HepG2 (cell line): ENCODE measurements around the gene FUT3. TPM values are rescaled to one million over a fixed set of nuclear protein-coding genes. Genes with fewer than 3 reads are reported as not detected.

Experiments used
- ATF7-NPFF ChIP-seq: sonication (generic); formaldehyde crosslinking; IDR thresholded peaks from 2 replicates; pipeline ENCODE4 v1.8.1; 2023; ENCODE audit warnings: mild to moderate bottlenecking, low read depth, missing genetic modification reagents, moderate library complexity
- ATRX ChIP-seq: sonication (generic); formaldehyde crosslinking; IDR thresholded peaks from 2 replicates; pipeline ENCODE4 v1.4.0; 2020; ENCODE audit warnings: missing genetic modification reagents, borderline replicate concordance
- CENPX ChIP-seq: sonication (generic); formaldehyde crosslinking; IDR thresholded peaks from 2 replicates; pipeline ENCODE4 v1.9.0; 2021; ENCODE audit warnings: mild to moderate bottlenecking, missing genetic modification reagents, moderate library complexity
- CSRNP2 ChIP-seq: sonication (generic); formaldehyde crosslinking; conservative IDR thresholded peaks from 2 replicates; pipeline ENCODE4 v1.8.0; 2022; ENCODE audit warnings: low read depth, missing genetic modification reagents
- ISX ChIP-seq: sonication (generic); formaldehyde crosslinking; conservative IDR thresholded peaks from 2 replicates; pipeline ENCODE4 v1.5.0; 2020; ENCODE audit warnings: missing genetic modification reagents
- KAT8 ChIP-seq: IDR thresholded peaks from 2 replicates; pipeline ENCODE4 v1.6.1; 2016; ENCODE audit warnings: missing genetic modification reagents, missing compliant biosample characterization
- PCBP2 ChIP-seq: fragments of 200-400 bp; formaldehyde crosslinking; optimal IDR thresholded peaks from 2 replicates; pipeline ENCODE3; 2018; ENCODE audit warnings: low read length, low read depth; ENCODE audit not compliant: poor library complexity, severe bottlenecking
- RXRA ChIP-seq: sonication (generic); formaldehyde crosslinking; IDR thresholded peaks from 2 replicates; pipeline ENCODE4 v1.5.1; 2020; ENCODE audit warnings: missing genetic modification reagents
- ZBTB14 ChIP-seq: sonication (generic); formaldehyde crosslinking; IDR thresholded peaks from 2 replicates; pipeline ENCODE4 v1.4.0; 2020; ENCODE audit warnings: missing genetic modification reagents
- ZNF253 ChIP-seq: sonication (generic); formaldehyde crosslinking; IDR thresholded peaks from 2 replicates; pipeline ENCODE4 v1.8.0; 2022; ENCODE audit warnings: mild to moderate bottlenecking, missing genetic modification reagents, borderline replicate concordance
- ZNF329 ChIP-seq: sonication (generic); formaldehyde crosslinking; IDR thresholded peaks from 2 replicates; pipeline ENCODE4 v1.9.0; 2021; ENCODE audit warnings: low read depth, mild to moderate bottlenecking, missing genetic modification reagents
- ZNF567 ChIP-seq: sonication (generic); formaldehyde crosslinking; IDR thresholded peaks from 2 replicates; pipeline ENCODE4 v1.8.1; 2023; ENCODE audit warnings: mild to moderate bottlenecking, missing genetic modification reagents, borderline replicate concordance
- ZSCAN29 ChIP-seq: sonication (generic); formaldehyde crosslinking; conservative IDR thresholded peaks from 2 replicates; pipeline ENCODE4 v1.4.0; 2020; ENCODE audit warnings: mild to moderate bottlenecking, missing genetic modification reagents
- polyA plus RNA-seq, 8 experiments: library from polyadenylated mRNA; depleted of rRNA in 3 of 8; stranded (reverse) in 7 of 8; unstranded in 1 of 8; fragments of >200 nt; fragmentation: Illumina TruSeq in 4 of 8; extraction: Trizol in 4 of 8; gene quantifications; 2 replicates each; pipeline versions ENCODE4 v1.2.1 to v1.2.3, GENCODE V29; 2011 to 2016; ENCODE audit warnings: low read depth in 4 of 8, missing spikeins in 1 of 8, mixed read lengths in 1 of 8; ENCODE audit not compliant: insufficient read depth in 1 of 8
- total RNA-seq, 5 experiments: library from RNA; depleted of rRNA; stranded (reverse); fragments of >200 nt; fragmentation: Illumina TruSeq; extraction: Trizol; gene quantifications; 2 replicates each; pipeline ENCODE4 v1.2.3, GENCODE V29; 2016; ENCODE audit warnings: low read depth in 1 of 5
- TF ChIP-seq, protein P1 (sequence below): sonication (generic); formaldehyde crosslinking; IDR thresholded peaks from 2 replicates; pipeline ENCODE4 v1.8.0; 2022; ENCODE audit warnings: missing genetic modification reagents, mild to moderate bottlenecking, borderline replicate concordance
- TF ChIP-seq, protein P2 (sequence below): sonication (generic); formaldehyde crosslinking; conservative IDR thresholded peaks from 2 replicates; pipeline ENCODE4 v1.8.1; 2023; ENCODE audit warnings: missing genetic modification reagents
- TF ChIP-seq, protein P3 (sequence below): sonication (generic); formaldehyde crosslinking; IDR thresholded peaks from 2 replicates; pipeline ENCODE4 v1.8.1; 2023; ENCODE audit warnings: missing genetic modification reagents, inconsistent platforms, borderline replicate concordance
- TF ChIP-seq, protein P4 (sequence below): sonication (generic); formaldehyde crosslinking; conservative IDR thresholded peaks from 2 replicates; pipeline ENCODE4 v1.4.0; 2020; ENCODE audit warnings: missing genetic modification reagents
- TF ChIP-seq, protein P5 (sequence below): IDR thresholded peaks from 2 replicates; pipeline ENCODE4 v1.6.1; 2016; ENCODE audit warnings: missing biosample characterization, missing genetic modification reagents, low read depth

The FUT3 gene
- total and polyA plus RNA-seq, 2 of the 13 experiments (the other 11 are each of a cell fraction or from before 2014, with no cell fraction given): 0.53 to 1.1 TPM

DNA sequence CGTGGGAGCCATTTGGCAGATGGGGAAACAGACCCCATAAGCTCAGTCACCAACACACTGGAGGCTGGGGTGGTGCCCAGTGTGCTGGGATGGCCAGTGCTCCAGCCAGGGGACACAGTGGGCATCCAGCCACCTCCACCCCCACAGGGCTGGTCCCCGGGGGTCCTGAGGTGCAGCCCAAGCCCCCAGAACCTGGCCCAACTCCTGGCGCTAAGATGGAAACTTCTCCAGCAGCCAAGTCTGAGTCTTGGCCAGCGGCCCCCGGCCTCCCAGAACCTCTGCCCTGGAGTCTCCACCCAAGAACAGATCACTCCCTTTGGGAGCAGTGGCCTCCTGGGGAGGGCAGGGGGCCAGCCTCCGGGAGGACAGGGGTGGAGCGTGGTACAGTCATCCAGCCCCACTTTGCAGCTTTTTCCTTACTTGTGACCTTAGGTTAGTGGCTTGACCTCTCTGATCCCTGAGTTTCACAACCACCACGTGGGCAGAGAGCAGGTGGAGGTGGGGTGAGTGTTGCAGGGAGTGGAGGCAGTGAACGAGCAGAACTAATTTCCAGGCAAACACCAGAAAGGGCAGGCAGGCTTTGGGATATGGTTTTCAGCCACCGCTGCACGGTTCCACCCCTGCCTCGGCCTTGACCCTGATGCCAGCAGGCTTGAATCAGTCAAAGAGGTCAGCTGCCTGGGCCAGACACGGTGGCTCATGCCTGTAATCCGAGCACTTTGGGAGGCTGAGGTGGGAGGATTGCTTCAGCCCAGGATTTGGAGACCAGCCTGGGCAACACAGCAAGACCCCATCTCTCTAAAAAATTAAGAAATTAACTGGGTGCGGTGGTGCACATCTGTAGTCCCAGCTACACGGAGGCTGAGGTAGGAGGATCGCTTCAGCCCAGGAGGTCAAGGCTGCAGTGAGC is 50.6 kb downstream of the FUT3 start (continued):
- TF ChIP-seq, protein P1, sequence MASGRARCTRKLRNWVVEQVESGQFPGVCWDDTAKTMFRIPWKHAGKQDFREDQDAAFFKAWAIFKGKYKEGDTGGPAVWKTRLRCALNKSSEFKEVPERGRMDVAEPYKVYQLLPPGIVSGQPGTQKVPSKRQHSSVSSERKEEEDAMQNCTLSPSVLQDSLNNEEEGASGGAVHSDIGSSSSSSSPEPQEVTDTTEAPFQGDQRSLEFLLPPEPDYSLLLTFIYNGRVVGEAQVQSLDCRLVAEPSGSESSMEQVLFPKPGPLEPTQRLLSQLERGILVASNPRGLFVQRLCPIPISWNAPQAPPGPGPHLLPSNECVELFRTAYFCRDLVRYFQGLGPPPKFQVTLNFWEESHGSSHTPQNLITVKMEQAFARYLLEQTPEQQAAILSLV (CRISPR knock-in tag): peak; percentile 50; the same call in 1 of the 2 replicates
- TF ChIP-seq ZBTB14 (CRISPR knock-in tag): no peak
- TF ChIP-seq CSRNP2 (CRISPR knock-in tag): no peak
- no peak for TF ChIP-seq CENPX (CRISPR knock-in tag)
- no peak for TF ChIP-seq ZNF329 (CRISPR knock-in tag)
- TF ChIP-seq, protein P2, sequence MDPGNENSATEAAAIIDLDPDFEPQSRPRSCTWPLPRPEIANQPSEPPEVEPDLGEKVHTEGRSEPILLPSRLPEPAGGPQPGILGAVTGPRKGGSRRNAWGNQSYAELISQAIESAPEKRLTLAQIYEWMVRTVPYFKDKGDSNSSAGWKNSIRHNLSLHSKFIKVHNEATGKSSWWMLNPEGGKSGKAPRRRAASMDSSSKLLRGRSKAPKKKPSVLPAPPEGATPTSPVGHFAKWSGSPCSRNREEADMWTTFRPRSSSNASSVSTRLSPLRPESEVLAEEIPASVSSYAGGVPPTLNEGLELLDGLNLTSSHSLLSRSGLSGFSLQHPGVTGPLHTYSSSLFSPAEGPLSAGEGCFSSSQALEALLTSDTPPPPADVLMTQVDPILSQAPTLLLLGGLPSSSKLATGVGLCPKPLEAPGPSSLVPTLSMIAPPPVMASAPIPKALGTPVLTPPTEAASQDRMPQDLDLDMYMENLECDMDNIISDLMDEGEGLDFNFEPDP (CRISPR knock-in tag): no peak
- no peak for TF ChIP-seq ZNF567 (CRISPR knock-in tag)
- TF ChIP-seq, protein P3, sequence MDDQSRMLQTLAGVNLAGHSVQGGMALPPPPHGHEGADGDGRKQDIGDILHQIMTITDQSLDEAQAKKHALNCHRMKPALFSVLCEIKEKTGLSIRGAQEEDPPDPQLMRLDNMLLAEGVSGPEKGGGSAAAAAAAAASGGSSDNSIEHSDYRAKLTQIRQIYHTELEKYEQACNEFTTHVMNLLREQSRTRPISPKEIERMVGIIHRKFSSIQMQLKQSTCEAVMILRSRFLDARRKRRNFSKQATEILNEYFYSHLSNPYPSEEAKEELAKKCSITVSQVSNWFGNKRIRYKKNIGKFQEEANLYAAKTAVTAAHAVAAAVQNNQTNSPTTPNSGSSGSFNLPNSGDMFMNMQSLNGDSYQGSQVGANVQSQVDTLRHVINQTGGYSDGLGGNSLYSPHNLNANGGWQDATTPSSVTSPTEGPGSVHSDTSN: no peak
- TF ChIP-seq KAT8 (CRISPR knock-in tag): 0 out of 2 replicates have a peak, but pooled peaks have one; percentile 21
- TF ChIP-seq, protein P4, sequence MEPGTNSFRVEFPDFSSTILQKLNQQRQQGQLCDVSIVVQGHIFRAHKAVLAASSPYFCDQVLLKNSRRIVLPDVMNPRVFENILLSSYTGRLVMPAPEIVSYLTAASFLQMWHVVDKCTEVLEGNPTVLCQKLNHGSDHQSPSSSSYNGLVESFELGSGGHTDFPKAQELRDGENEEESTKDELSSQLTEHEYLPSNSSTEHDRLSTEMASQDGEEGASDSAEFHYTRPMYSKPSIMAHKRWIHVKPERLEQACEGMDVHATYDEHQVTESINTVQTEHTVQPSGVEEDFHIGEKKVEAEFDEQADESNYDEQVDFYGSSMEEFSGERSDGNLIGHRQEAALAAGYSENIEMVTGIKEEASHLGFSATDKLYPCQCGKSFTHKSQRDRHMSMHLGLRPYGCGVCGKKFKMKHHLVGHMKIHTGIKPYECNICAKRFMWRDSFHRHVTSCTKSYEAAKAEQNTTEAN: 0 out of 2 replicates have a peak, but pooled peaks have one; percentile 35
- TF ChIP-seq ZSCAN29 (CRISPR knock-in tag): no peak
- TF ChIP-seq ISX (CRISPR knock-in tag): no peak
- no peak for TF ChIP-seq ATF7-NPFF (CRISPR knock-in tag)
- TF ChIP-seq, protein P5, sequence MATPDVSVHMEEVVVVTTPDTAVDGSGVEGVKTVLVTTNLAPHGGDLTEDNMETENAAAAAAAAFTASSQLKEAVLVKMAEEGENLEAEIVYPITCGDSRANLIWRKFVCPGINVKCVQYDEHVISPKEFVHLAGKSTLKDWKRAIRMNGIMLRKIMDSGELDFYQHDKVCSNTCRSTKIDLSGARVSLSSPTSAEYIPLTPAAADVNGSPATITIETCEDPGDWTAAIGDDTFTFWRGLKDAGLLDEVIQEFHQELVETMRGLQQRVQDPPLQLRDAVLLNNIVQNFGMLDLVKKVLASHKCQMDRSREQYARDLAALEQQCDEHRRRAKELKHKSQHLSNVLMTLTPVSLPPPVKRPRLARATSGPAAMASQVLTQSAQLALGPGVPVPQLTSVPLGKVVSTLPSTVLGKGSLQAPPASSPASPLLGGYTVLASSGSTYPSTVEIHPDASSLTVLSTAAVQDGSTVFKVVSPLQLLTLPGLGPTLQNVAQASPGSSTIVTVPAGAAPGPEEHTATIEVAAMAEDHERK (CRISPR knock-in tag): no peak
- no peak for TF ChIP-seq ZNF253
- peak; percentile 91 for TF ChIP-seq RXRA (CRISPR knock-in tag)
- TF ChIP-seq ATRX (CRISPR knock-in tag): no peak
- TF ChIP-seq PCBP2: no peak
